Panc1 (cell line): ENCODE measurements around the gene RABGGTA. TPM values are rescaled to one million over a fixed set of nuclear protein-coding genes. Genes with fewer than 3 reads are reported as not detected.

Experiments
- ATAC-seq: fragments of 200-7000 bp; cut with Tn5 transposase; 2 replicates; pipeline ENCODE4 v1.9.1; 2020; ENCODE audit warnings: mild to moderate bottlenecking, moderate library complexity
- BruUV-seq: library from RNA; stranded (reverse); fragments of 400-500 nt; replicated peaks from 2 replicates; lab custom pipeline; 2021; lab: Mats Ljungman, UMichigan
- CTCF ChIA-PET: fragments of 300-600 bp; sonication (Branson Sonifier 250); formaldehyde crosslinking; loops from one replicate; lab custom pipeline; 2022; ENCODE audit warnings: antibody characterized with exemption; lab: Charles Lee
- POLR2A ChIA-PET: fragments of 300-600 bp; sonication (Branson Sonifier 250); formaldehyde crosslinking; loops from one replicate; lab custom pipeline; 2022; ENCODE audit warnings: antibody characterized with exemption; lab: Charles Lee
- DNase-seq: peaks from one replicate; pipeline ENCODE4 v3.0.0-alpha.2; 2010; ENCODE audit warnings: low read depth, low spot score
- H3K27ac ChIP-seq: 2 replicates; pipeline ENCODE4 v1.5.1; 2011; ENCODE audit warnings: mild to moderate bottlenecking, low read length, inconsistent platforms
- H3K27me3 ChIP-seq: fragments of 200-500 bp; sonication (Bioruptor generic); 2 replicates; pipeline ENCODE4 v1.6.0; 2014; ENCODE audit warnings: low read length, inconsistent platforms; ENCODE audit not compliant: control insufficient read depth, insufficient read depth
- H3K36me3 ChIP-seq: fragments of 200-500 bp; sonication (Bioruptor generic); 2 replicates; pipeline ENCODE4 v1.5.1; 2014; ENCODE audit warnings: inconsistent platforms, mild to moderate bottlenecking, low read length, moderate library complexity; ENCODE audit not compliant: control insufficient read depth, insufficient read depth
- H3K4me1 ChIP-seq: 2 replicates; pipeline ENCODE4 v1.5.1; 2011; ENCODE audit warnings: inconsistent platforms, mild to moderate bottlenecking, low read length, moderate library complexity; ENCODE audit not compliant: control insufficient read depth, insufficient read depth
- H3K4me3 ChIP-seq, 2 experiments: 2 replicates each; pipeline ENCODE4 v1.5.1; 2011 to 2012; ENCODE audit warnings: low read depth in 2 of 2, low read length in 2 of 2, mild to moderate bottlenecking in 2 of 2, inconsistent platforms in 1 of 2, moderate library complexity in 1 of 2
- H3K9me3 ChIP-seq: fragments of 200-500 bp; sonication (Bioruptor generic); 2 replicates; pipeline ENCODE4 v1.5.1; 2014; ENCODE audit warnings: low read depth, mild to moderate bottlenecking, inconsistent platforms, low read length, moderate library complexity; ENCODE audit not compliant: control insufficient read depth, insufficient read depth
- CTCF ChIP-seq: fragments of 450-650 bp; IDR thresholded peaks from 2 replicates; pipeline ENCODE4 v1.5.1; 2017; ENCODE audit warnings: mild to moderate bottlenecking
- POLR2AphosphoS5 ChIP-seq: IDR thresholded peaks from 2 replicates; pipeline ENCODE4 v1.6.1; 2012; ENCODE audit warnings: mild to moderate bottlenecking, low read depth, low read length, moderate library complexity
- REST ChIP-seq, 2 experiments: IDR thresholded peaks; 2 replicates each; pipeline ENCODE4 v1.6.1; 2011 to 2012; ENCODE audit warnings: low read depth in 2 of 2, control low read depth in 1 of 2, low read length in 1 of 2, mild to moderate bottlenecking in 1 of 2, moderate library complexity in 1 of 2; ENCODE audit not compliant: insufficient read depth in 1 of 2
- SIN3A ChIP-seq: IDR thresholded peaks from 2 replicates; pipeline ENCODE4 v1.6.1; 2012; ENCODE audit warnings: low read depth, mild to moderate bottlenecking, low read length, moderate library complexity, borderline replicate concordance; ENCODE audit not compliant: insufficient read depth
- TCF7L2 ChIP-seq: IDR thresholded peaks from 2 replicates; pipeline ENCODE4 v1.6.1; 2011; ENCODE audit warnings: mild to moderate bottlenecking, low read depth, low read length, inconsistent platforms
- in situ Hi-C: cut with HindIII; loops from 2 replicates; pipeline ENCODE4 v1.10.0; 2016; ENCODE audit warnings: low sequenced_read_pairs, low pct_unique_long_range_greater_than_20kb
- intact Hi-C: fragments of 100-400 bp; cut with micrococcal nuclease; formaldehyde crosslinking; loops from one replicate; pipeline ENCODE4 v1.10.0; 2022; ENCODE audit not compliant: unreplicated experiment
- total RNA-seq: library from RNA; stranded (reverse); gene quantifications from one replicate; pipeline ENCODE4 v1.2.1, GENCODE V29; 2021; ENCODE audit not compliant: unreplicated experiment

The RABGGTA gene
- total RNA-seq, 1 experiment from 2014 or later: 30.9 TPM

DNA sequence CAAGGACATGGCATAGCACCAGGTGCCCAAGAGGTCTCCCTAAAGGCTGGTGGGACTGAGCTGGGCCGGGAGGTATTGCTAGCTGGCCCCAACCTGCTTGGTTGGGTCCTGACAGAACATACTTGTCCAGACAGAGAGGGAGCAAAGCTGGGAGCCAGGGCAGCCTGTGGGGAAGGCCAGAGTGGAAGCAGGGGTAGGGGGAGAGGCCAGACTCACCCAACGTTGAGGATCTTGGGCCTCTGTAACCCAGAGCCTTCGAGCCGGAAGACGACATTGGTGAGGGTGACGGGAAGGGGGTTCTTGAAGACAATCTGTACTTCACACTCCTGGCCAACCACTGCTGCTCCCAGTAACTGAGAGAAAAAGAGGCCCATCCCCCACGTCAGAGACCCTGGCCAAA is 17.5 kb downstream of the RABGGTA start:
- Histone ChIP-seq H3K27me3 (no peaks in the 10 kb centered on the region), H3K27ac (no peak overlapping the region), H3K4me3 (no peak overlapping the region), H3K9me3 (no peaks in the 10 kb centered on the region), H3K4me1 (no peaks in the 10 kb centered on the region), H3K36me3 (no peaks in the 10 kb centered on the region)
- POLR2A ChIA-PET: no interaction called here
- intact Hi-C loops (no loop called here), in situ Hi-C loops (no loop called here)
- no peak for ATAC-seq
- DNase-seq: no peak
- BruUV-seq: no TSS peak
- CTCF ChIA-PET: no interaction called here
- TF ChIP-seq REST (IDR thresholded peaks at IDR 0.05; ENCODE audit: insufficient read depth in 1 of 2, low read depth in 2 of 2, low read length in 1 of 2): no peak
- TF ChIP-seq TCF7L2: no peak
- TF ChIP-seq SIN3A: no peak
- no peak for TF ChIP-seq CTCF
- no peak for TF ChIP-seq POLR2AphosphoS5

DNA sequence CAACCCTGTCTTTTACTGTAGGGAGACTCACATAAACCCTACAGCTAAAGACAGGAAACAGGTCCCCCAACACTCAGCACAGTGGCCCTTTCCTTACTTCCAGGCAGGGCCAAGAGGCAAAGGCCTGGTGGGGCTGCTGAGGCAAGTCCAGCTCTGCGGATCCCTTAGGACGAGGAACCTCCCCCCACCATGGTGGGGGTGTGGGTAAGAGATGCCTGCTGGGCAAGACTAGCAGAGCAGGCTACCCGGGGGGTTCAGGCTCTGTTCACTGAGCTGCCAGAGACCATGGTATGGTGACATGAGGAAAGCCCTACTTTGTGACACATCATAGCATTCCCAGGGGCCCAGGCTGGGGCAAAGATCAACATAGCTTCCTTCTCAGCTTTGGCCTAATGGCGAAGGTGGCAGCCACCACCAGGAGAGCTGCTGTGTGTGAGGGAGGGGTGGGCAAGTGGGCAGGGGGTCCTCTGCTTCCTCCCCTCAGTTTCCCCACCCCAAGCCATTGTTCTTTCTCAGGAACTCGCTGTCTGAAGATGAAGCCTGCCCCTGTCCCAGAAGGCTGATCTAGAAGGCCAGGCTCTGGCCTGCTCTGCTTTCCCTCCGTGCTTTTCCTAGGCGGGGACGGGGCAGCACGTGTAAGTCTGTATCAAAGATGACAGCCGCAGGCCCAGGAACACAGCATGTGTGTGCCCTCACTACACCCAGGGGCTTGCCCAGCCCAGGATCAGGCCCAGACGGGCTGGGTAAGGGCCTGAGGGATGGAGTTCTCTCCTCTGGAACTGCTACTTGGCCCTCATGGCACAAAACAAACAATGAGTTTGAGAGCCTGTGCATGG is 18.9 kb downstream of the RABGGTA start:
- no TSS peak for BruUV-seq
- CTCF ChIA-PET: no interaction called here
- Histone ChIP-seq H3K27me3 (no peaks in the 10 kb centered on the region), H3K27ac (no peak overlapping the region), H3K4me1 (no peaks in the 10 kb centered on the region), H3K4me3 (no peak overlapping the region), H3K9me3 (no peaks in the 10 kb centered on the region), H3K36me3 (no peaks in the 10 kb centered on the region)
- DNase-seq (no peak), ATAC-seq (no peak)
- TF ChIP-seq SIN3A: no peak
- no peak for TF ChIP-seq REST (IDR thresholded peaks at IDR 0.05; ENCODE audit: insufficient read depth in 1 of 2, low read depth in 2 of 2, low read length in 1 of 2)
- no peak for TF ChIP-seq TCF7L2
- TF ChIP-seq CTCF: no peak
- TF ChIP-seq POLR2AphosphoS5: no peak
- in situ Hi-C loops: no loop called here
- intact Hi-C loops: no loop called here
- POLR2A ChIA-PET: no interaction called here
